DMS53 (cell line): ENCODE data around the gene DOCK3.
A peak's percentile ranks its signal among the peaks of the same experiment; 100 is the strongest.
"Not testable (repeated sequence)": the region's sequence is repeated elsewhere in the genome, so short reads cannot be mapped to it uniquely, and the experiment has no call there.

Source experiments
- DNase-seq: peaks from one replicate; lab custom pipeline; 2025; lab: John Stamatoyannopoulos, UW

DOCK3 gene

GRCh38 chr3:50986726-50987125 is 312.0 kb downstream of the DOCK3 start:
- DNase-seq: no peak

GRCh38 chr3:50994537-50994936 is 319.8 kb downstream of the DOCK3 start:
- no peak for DNase-seq

GRCh38 chr3:50995085-50995824 is 320.5 kb downstream of the DOCK3 start:
- DNase-seq: no peak

GRCh38 chr3:51002495-51002894 is 327.8 kb downstream of the DOCK3 start:
- DNase-seq: no peak

- no peak for DNase-seq
Measured at GRCh38 chr3:51004235-51004634, 329.5 kb downstream of the DOCK3 start.

- DNase-seq: no peak
Measured at GRCh38 chr3:51024121-51024520, 349.4 kb downstream of the DOCK3 start.

- DNase-seq: peak; percentile 49
Measured at GRCh38 chr3:51024765-51025632, 350.3 kb downstream of the DOCK3 start.

- DNase-seq: no peak
Measured at GRCh38 chr3:51031666-51032065, 356.9 kb downstream of the DOCK3 start.

- no peak for DNase-seq
Measured at GRCh38 chr3:51035630-51036029, 360.9 kb downstream of the DOCK3 start.

- DNase-seq: no peak
Measured at GRCh38 chr3:51044982-51045381, 370.3 kb downstream of the DOCK3 start.

- no peak for DNase-seq
Measured at GRCh38 chr3:51052562-51052961, 377.8 kb downstream of the DOCK3 start.

GRCh38 chr3:51057121-51057520 is 382.4 kb downstream of the DOCK3 start:
- no peak for DNase-seq

- DNase-seq: no peak
Measured at GRCh38 chr3:51063053-51063452, 388.3 kb downstream of the DOCK3 start.

- DNase-seq: no peak
Measured at GRCh38 chr3:51075221-51075775, 400.6 kb downstream of the DOCK3 start.

- DNase-seq: no peak
Measured at GRCh38 chr3:51082363-51082762, 407.6 kb downstream of the DOCK3 start.

- DNase-seq: no peak
Measured at GRCh38 chr3:51083490-51083889, 408.8 kb downstream of the DOCK3 start.

- not testable (repeated sequence) for DNase-seq
Measured at GRCh38 chr3:51092141-51092540, 417.4 kb downstream of the DOCK3 start.

- peak; percentile 13 for DNase-seq
Measured at GRCh38 chr3:51094838-51095237, 420.1 kb downstream of the DOCK3 start.

- peak; percentile 71 for DNase-seq
Measured at GRCh38 chr3:51099794-51100535, 425.2 kb downstream of the DOCK3 start.

- no peak for DNase-seq
Measured at GRCh38 chr3:51100536-51100851, 425.8 kb downstream of the DOCK3 start.

- DNase-seq: no peak
Measured at GRCh38 chr3:51102396-51102795, 427.7 kb downstream of the DOCK3 start.

GRCh38 chr3:51106242-51106876 is 431.6 kb downstream of the DOCK3 start:
- DNase-seq: no peak
